ENCODE data around the gene TMEM86A.
A peak's percentile ranks its signal among the peaks of the same experiment; 100 is the strongest.

Gene TMEM86A

GRCh38 chr11:18727479-18728236 is 29.1 kb downstream of the TMEM86A start:
- peak in 1 of 2 experiments; percentile 1 for DNase-seq

- DNase-seq = no peak
Observed at GRCh38 chr11:18728658-18729057, 30.1 kb downstream of the TMEM86A start.

GRCh38 chr11:18729426-18729825 is 30.8 kb downstream of the TMEM86A start:
- no peak for DNase-seq

DNA sequence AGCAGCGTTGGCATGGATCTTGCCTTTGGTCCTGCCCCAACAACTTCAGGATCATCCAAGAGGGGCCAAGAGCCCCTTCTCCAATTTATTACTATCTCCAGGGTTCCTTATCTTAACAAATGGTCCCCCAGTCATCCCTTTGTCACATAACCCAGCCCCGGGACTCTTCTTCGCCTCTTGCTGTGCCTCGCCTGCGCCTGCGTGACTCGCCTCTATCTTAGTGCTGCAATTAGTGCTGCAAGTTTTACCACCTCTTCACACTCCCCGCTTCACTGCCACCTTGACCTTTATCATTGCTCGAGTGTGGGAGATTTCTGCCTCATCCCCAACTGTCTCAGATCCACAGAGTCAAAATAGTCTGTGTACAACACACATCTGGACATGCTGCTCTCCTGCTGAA is 31.4 kb downstream of the TMEM86A start:
- DNase-seq = no peak

DNA sequence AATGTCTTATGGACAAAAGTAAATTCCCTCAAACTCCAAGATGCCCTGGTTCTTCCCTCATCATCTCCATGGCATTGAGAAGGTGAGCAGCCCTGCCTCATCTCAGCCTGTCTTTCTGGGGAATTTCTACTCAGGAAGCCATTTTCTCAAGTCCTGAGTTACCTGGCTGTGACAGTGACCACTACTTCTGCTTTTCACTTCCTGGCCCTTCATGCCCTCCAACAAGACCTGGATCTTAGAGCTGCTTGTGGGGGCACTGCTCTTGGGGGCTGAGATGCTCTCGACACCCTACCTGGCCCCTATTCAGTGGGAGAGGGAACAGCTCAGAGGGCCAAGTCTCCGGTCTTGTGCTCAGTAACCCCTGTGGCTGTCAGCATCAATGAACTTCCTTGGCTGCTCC is 32.9 kb downstream of the TMEM86A start:
- DNase-seq = no peak

DNA sequence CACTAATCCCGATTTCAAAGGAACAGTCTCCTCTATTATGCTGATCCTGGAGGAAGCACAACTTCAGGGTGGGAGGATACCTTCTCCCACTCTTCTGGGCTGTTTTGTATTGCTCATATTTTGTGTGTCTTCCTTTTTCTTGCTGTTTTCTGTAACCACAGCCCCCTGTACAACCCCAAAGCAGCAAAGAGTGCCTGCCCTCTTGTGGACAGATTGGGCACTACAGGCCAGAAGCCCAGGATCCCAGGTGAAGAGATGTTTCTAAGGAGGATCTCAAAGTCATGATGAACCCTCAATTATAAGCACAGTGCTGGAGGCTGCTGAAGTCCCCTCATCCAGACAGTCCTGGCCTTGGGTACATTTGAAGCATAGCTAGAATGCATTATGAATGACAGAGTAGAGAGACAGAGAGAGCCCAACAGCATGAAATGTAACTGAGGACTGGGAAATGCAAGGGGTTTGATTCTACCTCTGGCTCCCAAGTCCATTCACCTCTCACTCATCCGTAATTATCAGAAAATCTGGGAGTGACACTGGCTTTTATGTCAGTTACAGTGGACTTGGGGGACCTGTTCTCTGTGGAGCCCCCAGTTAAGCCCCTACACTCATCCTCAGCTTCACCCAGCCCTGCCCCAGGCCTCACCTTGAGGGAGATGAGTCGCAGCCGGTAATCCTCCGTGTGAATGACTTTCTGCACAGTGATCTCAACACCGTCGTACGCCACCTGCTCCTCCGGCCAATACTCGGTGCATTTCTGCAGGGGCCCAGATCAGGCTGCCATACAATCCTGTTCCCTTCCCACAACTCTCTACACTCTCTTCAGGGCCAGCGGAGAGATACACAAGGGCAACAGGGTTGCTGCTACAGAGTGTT is 33.6 kb downstream of the TMEM86A start:
- DNase-seq = peak in 1 of 2 experiments; percentile 18

DNA sequence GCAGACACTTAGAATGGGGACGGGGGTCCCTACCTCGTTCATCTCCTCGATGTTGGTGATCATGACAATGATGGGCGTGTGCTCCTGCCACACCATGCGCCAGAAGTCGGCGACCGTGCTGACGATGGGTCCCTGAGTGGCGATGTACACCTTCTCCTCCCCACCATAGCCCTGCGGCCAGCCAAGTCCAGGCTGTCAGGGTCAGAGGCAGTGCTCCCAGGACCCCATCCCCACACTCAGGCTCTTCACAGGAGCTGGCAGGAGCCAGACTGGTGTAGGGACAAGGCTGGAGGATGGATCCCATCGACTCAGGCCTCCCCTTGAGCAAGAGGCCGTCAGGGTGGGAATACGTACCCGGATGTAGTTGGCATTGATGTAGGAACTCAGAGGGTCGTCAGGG is 34.6 kb downstream of the TMEM86A start:
- DNase-seq = no peak

GRCh38 chr11:18736590-18737148 is 38.1 kb downstream of the TMEM86A start:
- DNase-seq = no peak

DNA sequence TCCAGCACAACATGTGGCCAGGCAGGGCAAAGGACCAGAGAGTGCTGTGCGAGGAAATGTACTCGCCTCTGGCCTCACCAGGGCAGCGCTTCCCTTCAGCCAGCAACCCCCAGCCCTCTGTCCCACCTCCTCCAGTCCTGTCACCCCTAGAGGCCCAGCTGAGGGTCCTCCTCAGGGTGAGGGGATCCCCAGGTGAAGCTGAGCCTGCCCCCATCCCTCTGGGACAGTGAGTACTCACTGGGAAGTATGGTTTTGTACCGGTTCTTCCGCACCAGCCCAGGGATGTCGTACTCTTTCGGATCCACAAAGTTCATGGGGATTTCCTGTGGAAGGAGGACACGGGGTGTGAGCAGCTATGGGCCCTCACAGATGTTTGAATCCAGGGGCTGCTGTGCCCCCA is 39.1 kb downstream of the TMEM86A start:
- no peak for DNase-seq

DNA sequence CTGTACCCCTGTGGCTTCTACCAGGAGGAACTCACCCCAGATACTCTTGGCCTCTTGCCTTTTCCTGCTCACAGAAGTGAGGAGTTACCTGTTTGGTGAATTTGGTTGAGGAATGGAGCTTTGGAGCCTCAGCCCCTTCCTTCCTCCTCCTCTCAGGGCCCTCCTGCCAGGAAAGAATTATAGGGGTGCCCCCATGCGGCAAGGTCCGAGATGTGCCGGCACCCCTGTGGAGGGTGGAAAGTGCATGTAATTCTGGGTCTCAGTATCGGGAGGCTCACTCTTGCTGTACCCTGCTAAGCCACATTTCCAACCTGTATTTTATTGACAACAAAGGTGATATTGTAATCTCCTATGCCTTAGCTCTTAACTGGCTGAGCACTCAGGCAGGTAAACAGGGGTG is 41.1 kb downstream of the TMEM86A start:
- DNase-seq = no peak

- DNase-seq = no peak
Observed at GRCh38 chr11:18741783-18742182, 43.2 kb downstream of the TMEM86A start.

- no peak for DNase-seq
Observed at GRCh38 chr11:18743365-18743764, 44.8 kb downstream of the TMEM86A start.

DNA sequence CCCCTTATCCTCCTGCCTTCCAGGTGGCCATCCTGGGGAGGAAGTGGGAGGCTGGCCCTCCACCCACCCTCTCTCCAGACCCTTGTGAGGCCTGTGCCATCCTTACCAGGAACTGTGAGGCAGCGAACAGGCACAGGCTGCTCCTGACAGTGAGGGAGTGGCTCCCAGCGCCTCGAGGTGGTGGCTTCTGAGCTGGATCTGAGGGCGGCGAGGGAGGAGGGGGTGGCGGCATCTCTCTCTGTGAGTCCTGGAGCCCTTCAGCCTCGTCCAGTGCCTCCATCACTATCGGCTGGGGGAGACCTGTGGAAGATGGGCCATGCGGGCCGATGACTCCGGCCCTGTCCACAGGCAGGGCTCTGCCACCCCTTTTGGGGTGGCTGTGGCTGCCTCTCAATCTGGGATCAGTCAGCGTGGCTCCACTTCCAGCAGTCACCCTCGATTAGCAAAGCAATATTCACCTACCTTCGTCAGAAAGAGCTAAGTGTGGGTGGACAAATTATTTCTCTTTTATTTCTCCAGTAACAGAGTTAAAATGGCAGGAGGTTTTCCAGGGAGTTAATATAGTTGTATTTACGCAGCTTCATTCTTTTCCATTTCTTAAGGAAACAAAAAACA is 45.4 kb downstream of the TMEM86A start:
- DNase-seq = no peak

DNA sequence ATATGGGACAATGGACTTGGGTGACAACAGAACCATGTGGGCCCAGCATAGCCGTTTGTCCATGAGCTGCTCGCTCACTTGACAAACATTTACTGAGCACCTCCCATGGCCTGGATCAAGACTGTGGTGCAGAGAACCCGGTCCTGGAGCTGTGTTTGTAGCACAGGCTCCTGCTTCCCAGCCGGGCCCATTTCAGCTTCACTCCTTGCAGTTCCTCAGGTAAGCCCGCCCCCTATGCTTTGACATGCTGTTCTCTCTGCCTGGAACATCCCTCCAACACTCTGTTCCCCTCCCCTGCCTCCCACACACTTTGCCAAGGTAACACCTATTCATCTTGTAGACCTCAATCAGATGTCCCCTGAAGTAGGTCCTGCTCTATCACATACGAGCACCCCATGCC is 46.7 kb downstream of the TMEM86A start:
- DNase-seq = no peak

- no peak for DNase-seq
Observed at GRCh38 chr11:18748766-18749365, 50.3 kb downstream of the TMEM86A start.

DNA sequence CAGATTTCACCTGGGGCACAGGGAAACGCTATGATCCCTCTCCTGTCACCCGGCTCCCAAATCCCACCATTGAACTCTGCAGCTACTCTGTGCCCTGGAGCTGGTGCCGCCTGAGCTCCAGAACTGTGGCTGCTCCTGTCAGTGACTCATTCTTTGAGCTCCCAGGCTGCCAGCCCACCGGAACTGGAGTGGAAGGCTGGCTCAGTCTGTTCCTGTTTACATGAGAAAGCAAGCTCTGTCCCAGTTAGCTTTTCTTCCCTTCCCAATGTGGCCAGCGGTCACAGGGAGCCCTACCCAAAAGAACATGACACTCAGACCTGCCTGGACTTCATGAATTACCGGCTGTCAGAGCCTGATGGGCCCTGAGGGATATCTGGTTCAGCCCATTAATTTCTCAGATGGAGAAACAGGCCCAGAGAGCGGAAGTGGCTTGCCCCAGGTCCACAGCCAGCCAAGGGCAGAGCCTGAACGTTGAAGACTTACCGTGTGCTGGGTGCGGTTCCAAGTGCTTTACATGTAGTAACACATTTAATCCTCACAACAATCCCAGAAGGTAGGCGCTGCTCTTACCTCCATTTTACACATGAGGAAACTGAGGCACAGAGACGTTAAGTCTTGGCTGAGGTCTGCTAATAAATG is 51.2 kb downstream of the TMEM86A start:
- DNase-seq = no peak

DNA sequence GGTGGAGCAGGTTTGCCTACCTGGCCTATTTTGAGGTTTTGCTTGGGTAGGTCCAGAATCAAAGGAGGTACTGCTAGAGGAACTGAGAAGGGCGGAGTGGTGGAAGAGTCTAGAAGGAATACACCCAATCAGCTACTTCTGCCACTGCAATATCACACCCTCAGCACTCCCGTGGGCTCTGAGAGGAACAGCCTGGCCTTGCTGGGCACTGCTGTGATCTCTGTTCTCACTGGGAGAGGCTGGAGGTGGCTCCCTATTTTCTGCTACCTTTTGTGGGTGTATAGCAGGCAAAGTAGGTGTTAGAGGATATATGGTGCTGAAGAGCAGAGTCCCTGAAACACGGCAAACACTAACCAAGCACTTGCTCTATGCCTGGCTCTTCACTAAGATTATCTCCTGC is 52.4 kb downstream of the TMEM86A start:
- DNase-seq = no peak

GRCh38 chr11:18752502-18752901 is 53.9 kb downstream of the TMEM86A start:
- no peak for DNase-seq

DNA sequence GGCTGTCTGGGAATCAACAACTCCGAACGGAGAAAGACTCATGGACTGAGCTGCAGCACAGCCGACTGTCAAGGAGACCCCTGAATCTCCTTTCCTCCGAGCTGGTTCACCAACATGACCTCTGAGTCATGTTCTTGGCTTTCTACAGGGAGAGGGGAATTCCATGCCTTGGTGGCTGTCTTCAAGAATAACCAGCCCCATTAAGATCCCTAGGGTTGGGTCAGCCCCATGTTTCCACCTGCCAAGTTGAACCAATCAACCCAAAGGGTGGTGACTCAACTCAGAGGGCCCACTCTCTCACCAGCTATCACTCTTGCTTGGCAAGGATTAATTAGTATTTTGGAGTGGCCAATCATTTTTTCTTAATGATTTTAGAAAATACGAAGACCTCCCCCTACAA is 55.7 kb downstream of the TMEM86A start:
- no peak for DNase-seq

All from AML-193 (cell line).